Measurements from ENCODE around the gene EPN3. TPM values are rescaled to one million over a fixed set of nuclear protein-coding genes. Genes with fewer than 3 reads are reported as not detected.

The EPN3 gene
- total RNA-seq, 2 donors from 2014 or later: not detected

GRCh38 chr17:50529849-50530248 lies 2.7 kb upstream of the EPN3 start:
- intact Hi-C loops (cut with DNase I): no loop called here
- DNase-seq (ENCODE audit: low spot score): no peak

- no peak for DNase-seq (ENCODE audit: low spot score)
- intact Hi-C loops (cut with DNase I): no loop called here
Measured at GRCh38 chr17:50531428-50532025, 1.0 kb upstream of the EPN3 start.

GRCh38 chr17:50533185-50533584 lies 650 bp downstream of the EPN3 start:
- intact Hi-C loops (cut with DNase I): no loop called here
- DNase-seq (ENCODE audit: low spot score): no peak

GRCh38 chr17:50533720-50534148 lies 1.2 kb downstream of the EPN3 start:
- intact Hi-C loops (cut with DNase I): no loop called here

GRCh38 chr17:50534222-50534978 lies 1.9 kb downstream of the EPN3 start:
- intact Hi-C loops (cut with DNase I): no loop called here
- DNase-seq (ENCODE audit: low spot score): no peak

More at GRCh38 chr17:50533720-50534148, 1.2 kb downstream of the EPN3 start:
- no peak for DNase-seq (ENCODE audit: low spot score)

GRCh38 chr17:50534979-50535326 lies 2.4 kb downstream of the EPN3 start:
- intact Hi-C loops (cut with DNase I): no loop called here
- DNase-seq (ENCODE audit: low spot score): no peak

- intact Hi-C loops (cut with DNase I): no loop called here
Measured at GRCh38 chr17:50535407-50535806, 2.9 kb downstream of the EPN3 start.

GRCh38 chr17:50536683-50537646 lies 4.4 kb downstream of the EPN3 start:
- DNase-seq (ENCODE audit: low spot score): no peak
- intact Hi-C loops (cut with DNase I): no loop called here

More at GRCh38 chr17:50535407-50535806, 2.9 kb downstream of the EPN3 start:
- no peak for DNase-seq (ENCODE audit: low spot score)

GRCh38 chr17:50537721-50538548 lies 5.4 kb downstream of the EPN3 start:
- intact Hi-C loops (cut with DNase I): no loop called here

GRCh38 chr17:50538549-50539410 lies 6.2 kb downstream of the EPN3 start:
- intact Hi-C loops (cut with DNase I): no loop called here
- DNase-seq (ENCODE audit: low spot score): no peak

More at GRCh38 chr17:50537721-50538548, 5.4 kb downstream of the EPN3 start:
- DNase-seq (ENCODE audit: low spot score): no peak

- intact Hi-C loops (cut with DNase I): loop anchor here in 1 of 2 donors (5.0 kb wide), 2 partner anchors 147 to 162 kb away; no protein-coding TSS in a partner anchor
Measured at GRCh38 chr17:50539762-50540559, 7.4 kb downstream of the EPN3 start.

GRCh38 chr17:50540560-50541401 lies 8.2 kb downstream of the EPN3 start:
- DNase-seq (ENCODE audit: low spot score): no peak
- intact Hi-C loops (cut with DNase I): loop anchor here in 1 of 2 donors (5.0 kb wide), 2 partner anchors 147 to 162 kb away; no protein-coding TSS in a partner anchor

More at GRCh38 chr17:50539762-50540559, 7.4 kb downstream of the EPN3 start:
- no peak for DNase-seq (ENCODE audit: low spot score)

GRCh38 chr17:50541402-50541715 lies 8.8 kb downstream of the EPN3 start:
- no peak for DNase-seq (ENCODE audit: low spot score)
- intact Hi-C loops (cut with DNase I): loop anchor here in 1 of 2 donors (5.0 kb wide), 2 partner anchors 146 to 161 kb away; no protein-coding TSS in a partner anchor

- peak; percentile 94 for DNase-seq (ENCODE audit: low spot score)
- intact Hi-C loops (cut with DNase I): loop anchor here in 1 of 2 donors (5.0 kb wide), 2 partner anchors 145 to 160 kb away; no protein-coding TSS in a partner anchor
Measured at GRCh38 chr17:50541716-50542688, 9.5 kb downstream of the EPN3 start.

Data from posterior vena cava (tissue), 2 donors.